Activated T-cell treated with anti-CD3 and anti-CD28 coated beads, Interleukin-2, amount 50 U/mL, for 1 hour (primary cell): ENCODE measurements around the gene RHOV.

Experiments
- DNase-seq: peaks from one replicate; pipeline ENCODE4 v3.0.0-alpha.2; 2020

The RHOV gene

GRCh38 chr15:40843885-40844695 lies 29.9 kb downstream of the RHOV start, which contains the start of gene SPINT1:
Gene SPINT1, plus strand, starts transcription at chr15:40844048. Its CDS starts 507 bp downstream, at chr15:40844555.
- DNase-seq: peak; percentile 51

- DNase-seq: no peak
Measured at GRCh38 chr15:40843261-40843884, 30.7 kb downstream of the RHOV start.

- no peak for DNase-seq
Measured at GRCh38 chr15:40841741-40842140, 32.3 kb downstream of the RHOV start.

- DNase-seq: no peak
Measured at GRCh38 chr15:40838756-40839155, 35.3 kb downstream of the RHOV start.

- no peak for DNase-seq
Measured at GRCh38 chr15:40836020-40836419, 38.0 kb downstream of the RHOV start.

- DNase-seq: no peak
Measured at GRCh38 chr15:40832903-40833302, 41.1 kb downstream of the RHOV start.

GRCh38 chr15:40831861-40832260 lies 42.2 kb downstream of the RHOV start:
- DNase-seq: no peak

GRCh38 chr15:40830884-40831283 lies 43.1 kb downstream of the RHOV start:
- DNase-seq: no peak

GRCh38 chr15:40829115-40829514 lies 44.9 kb downstream of the RHOV start:
- DNase-seq: no peak

GRCh38 chr15:40828447-40829036 lies 45.5 kb downstream of the RHOV start, which contains the start of gene PPP1R14D:
Gene PPP1R14D, minus strand, starts transcription at chr15:40828708. Its CDS starts 67 bp downstream, at chr15:40828641.
- DNase-seq: no peak

- no peak for DNase-seq
Measured at GRCh38 chr15:40826423-40827075, 47.5 kb downstream of the RHOV start.

GRCh38 chr15:40825661-40826422 lies 48.2 kb downstream of the RHOV start:
- no peak for DNase-seq

GRCh38 chr15:40823572-40824343 lies 50.3 kb downstream of the RHOV start:
- DNase-seq: no peak
